Midbrain (tissue), 1 donor: ENCODE results near the gene AGAP2.
"Not testable (repeated sequence)": the region's sequence is repeated elsewhere in the genome, so short reads cannot be mapped to it uniquely, and the experiment has no call there.

Experiments
- DNase-seq: peaks from one replicate; lab custom pipeline; 2025; lab: John Stamatoyannopoulos, UW

Gene AGAP2

GRCh38 chr12:57738661-57739237 is at the start of gene AGAP2:
AGAP2 (minus strand) TSS chr12:57738742; CDS start chr12:57738246, 496 bp downstream.
- no peak for DNase-seq

DNA sequence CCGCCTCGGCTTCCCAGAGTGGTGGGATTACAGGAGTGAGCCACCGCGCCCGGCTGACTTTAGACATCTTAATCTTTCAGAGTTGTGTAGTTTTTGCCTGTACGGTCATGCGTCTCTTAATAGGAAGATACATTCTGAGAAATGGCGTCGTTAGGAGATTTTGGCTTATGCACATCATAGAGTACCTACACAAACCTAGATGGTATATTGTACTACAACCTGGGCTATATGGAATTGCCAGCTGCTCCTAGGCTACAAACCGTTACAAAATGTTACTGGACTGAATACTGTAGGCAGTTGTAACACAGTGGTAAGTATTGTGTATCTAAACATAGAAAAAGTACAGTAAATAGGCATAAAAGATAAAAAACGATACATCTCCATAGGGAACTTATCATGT is 45.3 kb upstream of the AGAP2 start:
- DNase-seq, result no peak

- no peak for DNase-seq
These were observed 44.9 kb upstream of the AGAP2 start for GRCh38 chr12:57783466-57783801.

GRCh38 chr12:57782608-57783465 is 44.3 kb upstream of the AGAP2 start, which contains the start of gene TSFM:
TSFM (plus strand) TSS chr12:57782787; CDS start chr12:57782802, 15 bp downstream.
- peak; percentile 96 for DNase-seq

DNA sequence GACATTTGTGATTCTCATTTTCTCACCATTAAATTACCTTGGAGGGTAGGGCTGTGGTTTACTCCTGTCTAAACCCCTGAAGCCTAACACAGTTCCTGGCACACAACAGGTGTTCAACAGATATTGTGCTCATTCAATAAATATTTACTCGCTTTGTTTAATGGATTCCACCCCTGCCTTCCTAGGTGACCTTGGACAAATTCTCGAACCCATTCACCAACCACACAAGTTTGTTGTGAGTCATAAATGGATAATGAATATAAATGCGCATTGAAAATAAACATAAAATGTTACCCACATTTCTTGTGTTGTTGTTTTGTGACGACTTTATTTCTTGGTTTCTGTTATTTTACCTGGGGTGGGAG is 43.7 kb upstream of the AGAP2 start:
- DNase-seq, result no peak

DNA sequence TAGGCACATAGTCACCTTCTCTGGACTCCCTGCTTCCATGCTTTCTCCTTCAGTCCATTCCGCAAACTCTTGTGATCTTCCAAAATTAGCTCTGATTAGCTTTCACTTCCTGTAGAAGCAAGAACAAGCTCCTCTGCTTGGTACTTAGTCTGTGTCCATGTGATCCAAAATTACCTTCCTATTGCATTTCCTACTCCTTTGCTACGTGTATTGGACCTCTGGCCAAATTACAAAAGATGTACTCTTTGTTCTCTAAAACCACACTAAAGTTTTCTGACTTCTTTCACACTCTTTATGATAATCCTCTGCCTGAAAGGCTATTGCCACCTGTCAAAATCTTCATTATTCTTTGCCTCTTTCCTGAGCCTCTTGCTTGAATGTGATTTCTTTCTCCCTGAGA is 43.3 kb upstream of the AGAP2 start:
- DNase-seq, result no peak

- DNase-seq, result no peak
These were observed 42.7 kb upstream of the AGAP2 start for GRCh38 chr12:57781244-57781643.

DNA sequence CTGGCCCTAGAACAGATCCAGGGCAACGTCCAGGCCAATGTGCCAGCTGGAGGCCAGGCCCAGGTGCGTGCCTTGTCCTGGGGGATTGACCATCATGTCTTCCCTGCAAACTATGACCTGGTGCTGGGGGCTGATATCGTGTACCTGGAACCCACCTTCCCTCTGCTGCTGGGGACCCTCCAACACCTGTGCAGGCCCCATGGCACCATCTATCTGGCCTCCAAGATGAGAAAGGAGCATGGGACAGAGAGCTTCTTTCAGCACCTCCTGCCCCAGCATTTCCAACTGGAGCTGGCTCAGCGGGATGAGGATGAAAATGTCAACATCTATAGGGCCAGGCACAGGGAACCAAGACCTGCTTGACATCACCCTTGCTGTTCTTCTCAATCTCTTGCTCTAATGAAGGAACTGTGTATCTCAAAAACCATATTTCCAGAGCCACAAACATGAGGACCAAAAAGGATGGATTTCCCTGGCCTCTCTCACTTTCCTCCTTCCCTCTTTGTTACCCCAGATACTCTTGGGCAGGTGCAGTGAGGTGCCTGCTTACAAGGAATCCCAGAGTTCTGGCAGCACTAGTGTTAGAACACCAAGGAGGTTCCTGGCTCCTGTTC is 41.8 kb upstream of the AGAP2 start:
- DNase-seq, result no peak

- DNase-seq, result no peak
These were observed 41.2 kb upstream of the AGAP2 start for GRCh38 chr12:57779736-57780135.

- no peak for DNase-seq
These were observed 39.4 kb upstream of the AGAP2 start for GRCh38 chr12:57777911-57778310.

DNA sequence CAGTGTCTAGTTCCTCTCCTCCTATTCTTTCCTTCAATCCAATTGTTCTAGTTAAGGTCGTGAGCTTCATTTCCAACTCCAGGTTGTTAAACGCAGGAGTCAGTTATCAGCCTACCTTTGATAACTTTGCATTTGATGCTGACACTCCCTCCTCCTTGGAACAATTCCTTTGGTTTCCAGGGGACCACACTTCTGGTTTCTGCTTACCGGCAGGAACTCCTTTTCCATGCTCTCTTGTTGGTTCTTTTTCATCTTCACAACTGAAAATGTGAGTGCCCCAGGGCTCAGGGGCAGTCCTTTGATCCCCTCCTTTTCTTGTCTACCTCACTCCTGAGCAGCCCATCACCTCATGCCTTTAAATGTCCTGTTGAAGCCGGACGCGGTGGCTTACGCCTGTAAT is 38.8 kb upstream of the AGAP2 start:
- no peak for DNase-seq

- DNase-seq, result no peak
These were observed 37.7 kb upstream of the AGAP2 start for GRCh38 chr12:57776247-57776587.

- no peak for DNase-seq
These were observed 37.2 kb upstream of the AGAP2 start for GRCh38 chr12:57775563-57776246.

- DNase-seq, result no peak
These were observed 36.5 kb upstream of the AGAP2 start for GRCh38 chr12:57775044-57775443.

GRCh38 chr12:57774634-57775033 is 36.1 kb upstream of the AGAP2 start:
- DNase-seq, result not testable (repeated sequence)

DNA sequence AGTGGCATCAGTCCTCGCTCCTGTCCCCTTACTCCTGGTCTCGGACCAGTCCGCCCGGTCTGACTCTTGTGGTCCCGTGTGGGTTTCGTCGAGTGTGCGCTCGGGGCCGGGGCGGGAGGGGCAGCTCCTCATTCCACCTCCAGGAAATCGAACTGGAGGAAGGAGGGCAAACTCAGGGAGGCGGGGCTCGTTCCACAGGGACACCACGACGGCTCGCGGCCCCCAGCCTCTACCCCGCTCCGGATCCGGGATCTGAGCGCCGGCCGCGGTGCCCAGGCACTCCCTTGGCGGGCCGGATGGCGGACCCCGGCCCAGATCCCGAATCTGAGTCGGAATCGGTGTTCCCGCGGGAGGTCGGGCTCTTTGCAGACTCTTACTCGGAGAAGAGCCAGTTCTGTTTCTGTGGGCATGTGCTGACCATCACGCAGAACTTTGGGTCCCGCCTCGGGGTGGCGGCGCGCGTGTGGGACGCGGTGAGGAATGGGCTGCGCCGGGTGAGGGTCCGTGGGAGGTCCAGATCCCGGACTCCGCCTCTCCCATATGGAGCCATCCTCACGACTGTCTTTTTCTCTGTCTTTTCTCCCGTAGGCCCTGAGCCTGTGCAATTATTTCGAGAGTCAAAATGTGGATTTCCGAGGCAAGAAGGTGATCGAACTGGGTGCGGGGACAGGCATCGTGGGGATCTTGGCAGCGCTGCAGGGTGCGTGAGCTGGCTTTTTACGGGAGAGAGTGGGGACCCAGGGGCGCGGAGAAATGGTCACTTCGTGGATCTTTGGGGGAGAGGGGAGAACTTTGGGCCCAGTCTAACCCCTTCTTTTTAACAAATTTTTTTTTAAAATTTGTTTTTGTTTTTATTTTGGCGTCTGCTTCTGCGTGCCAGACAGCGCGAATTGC is 34.1 kb upstream of the AGAP2 start, which contains the start of gene EEF1AKMT3:
EEF1AKMT3 (plus strand) TSS at position 186 of the 894 bp plus-strand sequence; CDS start at position 297, 111 bp downstream.
- peak; percentile 54 for DNase-seq

DNA sequence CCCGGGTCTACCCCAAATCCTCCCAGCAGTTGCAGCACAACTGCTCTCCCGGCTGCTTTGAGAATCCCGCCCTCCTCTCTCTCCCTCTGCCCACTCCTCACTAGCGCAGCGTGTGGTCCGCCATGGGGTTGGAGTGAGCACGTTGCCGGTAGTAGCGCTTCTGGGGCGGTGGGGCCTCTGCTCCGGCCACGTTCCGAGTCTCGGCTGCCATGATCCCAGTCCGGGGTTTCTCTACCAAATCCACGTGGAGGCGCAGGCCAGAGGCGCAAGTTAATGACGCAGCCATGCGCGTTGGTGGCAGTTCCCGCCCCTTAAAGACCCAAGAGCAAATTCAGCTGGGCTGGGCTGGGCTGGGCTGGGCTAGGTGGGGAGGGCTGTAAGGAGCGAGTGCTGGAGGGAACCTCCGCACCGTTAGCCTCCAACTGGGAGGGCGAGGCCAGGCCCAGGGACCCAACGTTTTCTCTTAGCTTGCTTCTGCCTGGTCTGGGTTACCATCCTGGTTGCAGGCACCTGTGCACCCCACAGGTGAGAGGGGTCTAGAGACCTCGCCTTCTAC is 33.4 kb upstream of the AGAP2 start, which contains the start of gene METTL1:
METTL1 (minus strand) TSS at position 233 of the 556 bp plus-strand sequence; CDS start at position 211, 22 bp downstream.
- DNase-seq, result peak; percentile 95

- no peak for DNase-seq
These were observed 32.8 kb upstream of the AGAP2 start for GRCh38 chr12:57771236-57771872.

GRCh38 chr12:57770734-57771133 is 32.2 kb upstream of the AGAP2 start:
- DNase-seq, result no peak

GRCh38 chr12:57769594-57769993 is 31.1 kb upstream of the AGAP2 start:
- DNase-seq, result no peak

DNA sequence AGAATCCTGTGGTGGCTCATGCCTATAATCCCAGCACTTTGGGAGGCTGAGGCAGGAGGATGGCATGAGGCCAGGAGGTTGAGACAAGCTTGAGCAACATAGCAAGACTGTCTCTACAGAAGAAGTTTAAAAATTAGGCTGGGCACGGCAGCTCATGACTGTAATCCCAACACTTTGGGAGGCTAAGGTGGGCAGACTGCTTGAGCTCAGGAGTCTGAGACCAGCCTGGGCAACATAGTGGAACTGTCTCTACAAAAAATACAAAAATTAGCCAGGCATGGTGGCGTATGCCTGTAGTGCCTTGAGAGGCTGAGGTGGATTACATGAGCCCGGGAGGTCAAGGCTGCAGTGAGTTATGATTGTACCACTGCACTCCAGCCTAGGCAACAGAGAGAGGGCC is 29.3 kb upstream of the AGAP2 start:
- no peak for DNase-seq
